IMR-90 (cell line): ENCODE results near the gene RASGRF2. TPM values are rescaled to one million over a fixed set of nuclear protein-coding genes. Genes with fewer than 3 reads are reported as not detected.

Experiments
- ATAC-seq: fragments of 200-7000 bp; cut with Tn5 transposase; 2 replicates; pipeline ENCODE4 v1.9.1; 2020; ENCODE audit warnings: low read depth, mild to moderate bottlenecking, moderate library complexity
- BruUV-seq: library from RNA; stranded (reverse); fragments of 400-500 nt; replicated peaks from 2 replicates; lab custom pipeline; 2021; lab: Mats Ljungman, UMichigan
- CTCF ChIA-PET: fragments of 300-600 bp; formaldehyde crosslinking; extraction: SDS; loops from one replicate; lab custom pipeline; 2021; ENCODE audit warnings: antibody characterized with exemption; lab: Yijun Ruan, JAX
- POLR2A ChIA-PET: fragments of 300-600 bp; sonication (Branson Sonifier 250); formaldehyde crosslinking; loops from one replicate; lab custom pipeline; 2022; ENCODE audit warnings: antibody characterized with exemption; ENCODE audit not compliant: unreplicated experiment; lab: Charles Lee
- DNase-seq: peaks from one replicate; pipeline ENCODE4 v3.0.0; 2013
- H2AFZ ChIP-seq: replicated peaks from 2 replicates; pipeline ENCODE3; 2013; ENCODE audit warnings: low read length, mild to moderate bottlenecking; ENCODE audit not compliant: poor library complexity
- H2AK5ac ChIP-seq: 2 replicates; pipeline ENCODE4 v1.6.1; 2013; ENCODE audit warnings: low read depth, low read length, inconsistent platforms
- H2AK9ac ChIP-seq: replicated peaks from 2 replicates; pipeline ENCODE3; 2013; ENCODE audit warnings: mild to moderate bottlenecking, low read depth, low read length, moderate library complexity; ENCODE audit not compliant: poor library complexity
- H2BK120ac ChIP-seq: 2 replicates; pipeline ENCODE4 v1.6.1; 2013; ENCODE audit warnings: low read depth, low read length, inconsistent platforms
- H2BK15ac ChIP-seq: 3 replicates; pipeline ENCODE4 v1.6.1; 2013; ENCODE audit warnings: low read depth, low read length, inconsistent platforms
- H2BK20ac ChIP-seq: 2 replicates; pipeline ENCODE4 v1.6.1; 2013; ENCODE audit warnings: low read depth, mild to moderate bottlenecking, inconsistent platforms, low read length, moderate library complexity
- H2BK5ac ChIP-seq: 2 replicates; pipeline ENCODE4 v1.6.1; 2013; ENCODE audit warnings: mild to moderate bottlenecking, low read depth, low read length, inconsistent platforms; ENCODE audit not compliant: poor library complexity, severe bottlenecking
- H3K14ac ChIP-seq: replicated peaks from 2 replicates; pipeline ENCODE4 v1.6.1; 2013; ENCODE audit warnings: low read depth, low read length, inconsistent platforms
- H3K18ac ChIP-seq: 2 replicates; pipeline ENCODE4 v1.6.1; 2013; ENCODE audit warnings: low read depth, low read length, control low read depth
- H3K23ac ChIP-seq: 2 replicates; pipeline ENCODE4 v1.6.1; 2013; ENCODE audit warnings: low read depth, low read length, inconsistent platforms
- H3K27ac ChIP-seq: 2 replicates; pipeline ENCODE4 v1.5.1; 2013; ENCODE audit warnings: mild to moderate bottlenecking, control low read depth, low read length; ENCODE audit not compliant: insufficient read depth
- H3K27me3 ChIP-seq: 2 replicates; pipeline ENCODE4 v1.6.1; 2013; ENCODE audit warnings: low read length; ENCODE audit not compliant: control insufficient read depth, insufficient read depth
- H3K36me3 ChIP-seq: 2 replicates; pipeline ENCODE4 v1.6.1; 2013; ENCODE audit warnings: low read length, mixed read lengths; ENCODE audit not compliant: control insufficient read depth, insufficient read depth
- H3K4ac ChIP-seq: 2 replicates; pipeline ENCODE4 v1.6.1; 2013; ENCODE audit warnings: low read depth, low read length, inconsistent platforms
- H3K4me1 ChIP-seq: 2 replicates; pipeline ENCODE4 v1.6.1; 2013; ENCODE audit warnings: low read length, mixed read lengths; ENCODE audit not compliant: control insufficient read depth, insufficient read depth
- H3K4me2 ChIP-seq: 2 replicates; pipeline ENCODE4 v1.6.1; 2013; ENCODE audit warnings: low read depth, mild to moderate bottlenecking, control low read depth, low read length, moderate library complexity
- H3K4me3 ChIP-seq: 2 replicates; pipeline ENCODE4 v1.5.1; 2013; ENCODE audit warnings: low read depth, mild to moderate bottlenecking, control low read depth, low read length, moderate library complexity; ENCODE audit not compliant: insufficient read depth
- H3K56ac ChIP-seq: 2 replicates; pipeline ENCODE4 v1.6.1; 2013; ENCODE audit warnings: low read length, inconsistent platforms; ENCODE audit not compliant: insufficient read depth; ENCODE audit errors: extremely low read depth
- H3K79me1 ChIP-seq, 2 experiments: 2 replicates each; pipeline ENCODE4 v1.6.1; 2013; ENCODE audit warnings: low read length in 2 of 2, inconsistent platforms in 1 of 2, low read depth in 1 of 2
- H3K9ac ChIP-seq: 2 replicates; pipeline ENCODE4 v1.6.1; 2013; ENCODE audit warnings: low read depth, low read length, control low read depth
- H3K9me1 ChIP-seq: 2 replicates; pipeline ENCODE4 v1.6.1; 2013; ENCODE audit warnings: low read length, inconsistent platforms; ENCODE audit not compliant: insufficient read depth
- H3K9me3 ChIP-seq: 2 replicates; pipeline ENCODE4 v1.6.1; 2013; ENCODE audit warnings: low read length; ENCODE audit not compliant: control insufficient read depth, insufficient read depth
- H4K20me1 ChIP-seq: 2 replicates; pipeline ENCODE4 v1.6.1; 2013; ENCODE audit warnings: low read length, inconsistent platforms; ENCODE audit not compliant: insufficient read depth
- H4K5ac ChIP-seq: 2 replicates; pipeline ENCODE4 v1.6.1; 2013; ENCODE audit warnings: mild to moderate bottlenecking, low read depth, low read length, control low read depth
- H4K8ac ChIP-seq, 2 experiments: 2 replicates each; pipeline ENCODE4 v1.6.1; 2013; ENCODE audit warnings: low read depth in 2 of 2, low read length in 2 of 2, control low read depth in 1 of 2, inconsistent platforms in 1 of 2
- H4K91ac ChIP-seq: 2 replicates; pipeline ENCODE4 v1.6.1; 2013; ENCODE audit warnings: low read depth, low read length, inconsistent platforms; ENCODE audit not compliant: insufficient read depth
- BHLHE40 ChIP-seq: fragments of 150-350 bp; IDR thresholded peaks from 2 replicates; pipeline ENCODE4 v1.6.1; 2016; ENCODE audit warnings: mild to moderate bottlenecking, low read depth, low read length
- CHD1 ChIP-seq: IDR thresholded peaks from 2 replicates; pipeline ENCODE4 v1.6.1; 2012; ENCODE audit warnings: low read depth, low read length, improper control_type of control experiment
- CTCF ChIP-seq: conservative IDR thresholded peaks from 2 replicates; pipeline ENCODE4 v1.5.1; 2012; ENCODE audit warnings: mild to moderate bottlenecking, low read depth, low read length, improper control_type of control experiment
- ELK1 ChIP-seq: fragments of 150-350 bp; IDR thresholded peaks from 2 replicates; pipeline ENCODE4 v1.6.1; 2016; ENCODE audit warnings: low read depth, mild to moderate bottlenecking, low read length, moderate library complexity, borderline replicate concordance
- FOS ChIP-seq: fragments of 150-350 bp; IDR thresholded peaks from 2 replicates; pipeline ENCODE4 v1.6.1; 2016; ENCODE audit warnings: low read depth, low read length
- MAFK ChIP-seq: IDR thresholded peaks from 2 replicates; pipeline ENCODE4 v1.6.1; 2012; ENCODE audit warnings: low read depth, low read length, improper control_type of control experiment
- MAZ ChIP-seq: IDR thresholded peaks from 2 replicates; pipeline ENCODE4 v1.6.1; 2012; ENCODE audit warnings: low read depth, mild to moderate bottlenecking, low read length, improper control_type of control experiment, moderate library complexity, borderline replicate concordance
- MXI1 ChIP-seq: IDR thresholded peaks from 2 replicates; pipeline ENCODE4 v1.6.1; 2012; ENCODE audit warnings: low read depth, mild to moderate bottlenecking, low read length, moderate library complexity, borderline replicate concordance
- RAD21 ChIP-seq: IDR thresholded peaks from 2 replicates; pipeline ENCODE4 v1.6.1; 2012; ENCODE audit warnings: low read length, improper control_type of control experiment
- RFX5 ChIP-seq: IDR thresholded peaks from 2 replicates; pipeline ENCODE4 v1.8.0; 2012; ENCODE audit warnings: low read depth, mild to moderate bottlenecking, low read length, moderate library complexity
- SMC3 ChIP-seq: fragments of 150-350 bp; IDR thresholded peaks from 2 replicates; pipeline ENCODE4 v1.6.1; 2016; ENCODE audit warnings: low read depth, mild to moderate bottlenecking, antibody characterized with exemption, low read length, moderate library complexity
- USF2 ChIP-seq: fragments of 150-350 bp; IDR thresholded peaks from 2 replicates; pipeline ENCODE4 v1.6.1; 2017; ENCODE audit warnings: mild to moderate bottlenecking, antibody characterized with exemption, low read length, low read depth
- WGBS, 2 experiments: methylation state at CpG; one replicate each; pipeline versions ENCODE4 v1.1.5 to v1.1.7; 2013; ENCODE audit warnings: missing lambda C conversion rate in 2 of 2; ENCODE audit not compliant: insufficient read length in 1 of 2; ENCODE audit errors: extremely low coverage in 2 of 2; 5-methylcytosine and 5-hydroxymethylcytosine counted together
- dilution Hi-C: fragments of 300-500 bp; cut with HindIII; formaldehyde crosslinking; loops from one replicate; pipeline ENCODE4 v1.14.3; 2018; ENCODE audit warnings: low sequenced_read_pairs; ENCODE audit not compliant: unreplicated experiment
- in situ Hi-C: fragments of 300-500 bp; cut with MboI; formaldehyde crosslinking; loops from 3 replicates; pipeline ENCODE4 v1.14.3; 2019; ENCODE audit warnings: low sequenced_read_pairs, inconsistent platforms, mixed read lengths
- intact Hi-C: fragments of 100-400 bp; cut with micrococcal nuclease; formaldehyde crosslinking; loops from 2 replicates; pipeline ENCODE4 v1.10.0; 2022
- polyA plus RNA-seq, 3 experiments: library from polyadenylated mRNA; depleted of rRNA; stranded (reverse); fragments of >200 nt; gene quantifications; 2 replicates each; pipeline ENCODE4 v1.2.3, GENCODE V29; 2012; ENCODE audit warnings: low replicate concordance in 1 of 3
- total RNA-seq: library from RNA; depleted of rRNA; stranded (reverse); fragments of >200 nt; gene quantifications from 2 replicates; pipeline ENCODE4 v1.2.3, GENCODE V29; 2012

Gene RASGRF2
- total and polyA plus RNA-seq, 2 of the 4 experiments (the other 2 are of a cell fraction): 2.9 to 5.0 TPM

GRCh38 chr5:81242906-81243436, 282.8 kb downstream of the RASGRF2 start:
- H4K5ac ChIP-seq: no peak overlapping the region
- peaks cover 4% of the 10 kb centered on the region for H3K4me1 ChIP-seq
- H2BK15ac ChIP-seq: no peak overlapping the region
- no peak overlapping the region for H3K18ac ChIP-seq
- H2AK9ac ChIP-seq: peak overlapping the region; percentile 20
- no peak overlapping the region for H3K4me2 ChIP-seq
- no peak for TF ChIP-seq MAZ
- no peak for TF ChIP-seq MXI1
- TF ChIP-seq FOS: no peak
- no peak for TF ChIP-seq SMC3
- no peak for TF ChIP-seq RFX5
- TF ChIP-seq MAFK: no peak
- TF ChIP-seq CHD1: no peak
- no peak for TF ChIP-seq ELK1
- no peak for TF ChIP-seq BHLHE40
- TF ChIP-seq CTCF: no peak
- no peak for TF ChIP-seq USF2
- TF ChIP-seq RAD21: no peak
- H2AK5ac ChIP-seq: no peak overlapping the region
- H3K14ac ChIP-seq: no peak overlapping the region
- no TSS peak for BruUV-seq
- no peak overlapping the region for H3K4me3 ChIP-seq
- H2BK5ac ChIP-seq: no peak overlapping the region
- no peak overlapping the region for H4K91ac ChIP-seq
- no peak overlapping the region for H3K27ac ChIP-seq
- H3K36me3 ChIP-seq: no peaks in the 10 kb centered on the region
- ChIA-PET CTCF (no interaction called here), POLR2A (no interaction called here)
- ATAC-seq (no peak), DNase-seq (no peak)
- no peak overlapping the region for H3K56ac ChIP-seq
- H2BK120ac ChIP-seq: no peak overlapping the region
- H3K27me3 ChIP-seq: no peaks in the 10 kb centered on the region
- H2AFZ ChIP-seq: no peak overlapping the region
- 79% methylated on average over 2 of the region's 4 CpGs; no CpG with 5 or more reads in 1 of the 2 experiments for WGBS, 2 experiments
- dilution Hi-C loops (no loop called here), in situ Hi-C loops (no loop called here), intact Hi-C loops (loop anchor here (10.0 kb wide), 1 partner anchor 52 kb away; no protein-coding TSS in a partner anchor)
- H3K4ac ChIP-seq: no peak overlapping the region
- H4K20me1 ChIP-seq: no peaks in the 10 kb centered on the region
- no peak overlapping the region for H3K9ac ChIP-seq
- peaks cover 4 to 7% of the 10 kb centered on the region in 2 experiments; a peak in 1 of 4 replicates for H3K79me1 ChIP-seq
- H3K9me1 ChIP-seq: peaks cover 26% of the 10 kb centered on the region
- H3K23ac ChIP-seq: no peak overlapping the region
- no peak overlapping the region for H4K8ac ChIP-seq
- no peak overlapping the region for H2BK20ac ChIP-seq
- no peaks in the 10 kb centered on the region for H3K9me3 ChIP-seq
